ENCODE measurements around the gene PDGFD. TPM values are rescaled to one million over a fixed set of nuclear protein-coding genes. Genes with fewer than 3 reads are reported as not detected.

The PDGFD gene
- total RNA-seq, 1 donor from 2014 or later = 3.4 TPM

- Histone ChIP-seq H3K36me3 (ENCODE audit: control insufficient read depth, insufficient read depth, low read length) (no peaks in the 10 kb centered on the region), H3K4me3 (ENCODE audit: low read depth, low read length) (no peak overlapping the region), H3K27me3 (ENCODE audit: control insufficient read depth, insufficient read depth, low read length) (no peaks in the 10 kb centered on the region)
- no peak for DNase-seq (ENCODE audit: low read depth)
- TF ChIP-seq CTCF (IDR thresholded peaks at IDR 0.05; ENCODE audit: insufficient read depth, low read length, poor library complexity, severe bottlenecking) = no peak
Observed at GRCh38 chr11:104060820-104061219, 103.1 kb downstream of the PDGFD start.

GRCh38 chr11:104060004-104060794 lies 103.7 kb downstream of the PDGFD start:
- no peak for DNase-seq (ENCODE audit: low read depth)
- no peaks in the 10 kb centered on the region for H3K36me3 ChIP-seq (ENCODE audit: control insufficient read depth, insufficient read depth, low read length)
- TF ChIP-seq CTCF (IDR thresholded peaks at IDR 0.05; ENCODE audit: insufficient read depth, low read length, poor library complexity, severe bottlenecking) = no peak
- H3K4me3 ChIP-seq (ENCODE audit: low read depth, low read length) = no peak overlapping the region
- H3K27me3 ChIP-seq (ENCODE audit: control insufficient read depth, insufficient read depth, low read length) = no peaks in the 10 kb centered on the region

GRCh38 chr11:104058680-104059079 lies 105.3 kb downstream of the PDGFD start:
- TF ChIP-seq CTCF (IDR thresholded peaks at IDR 0.05; ENCODE audit: insufficient read depth, low read length, poor library complexity, severe bottlenecking) = no peak
- DNase-seq (ENCODE audit: low read depth) = no peak
- no peaks in the 10 kb centered on the region for H3K27me3 ChIP-seq (ENCODE audit: control insufficient read depth, insufficient read depth, low read length)
- no peaks in the 10 kb centered on the region for H3K36me3 ChIP-seq (ENCODE audit: control insufficient read depth, insufficient read depth, low read length)
- H3K4me3 ChIP-seq (ENCODE audit: low read depth, low read length) = no peak overlapping the region

GRCh38 chr11:104057908-104058307 lies 106.0 kb downstream of the PDGFD start:
- TF ChIP-seq CTCF (IDR thresholded peaks at IDR 0.05; ENCODE audit: insufficient read depth, low read length, poor library complexity, severe bottlenecking) = no peak
- Histone ChIP-seq H3K27me3 (ENCODE audit: control insufficient read depth, insufficient read depth, low read length) (no peaks in the 10 kb centered on the region), H3K36me3 (ENCODE audit: control insufficient read depth, insufficient read depth, low read length) (no peaks in the 10 kb centered on the region), H3K4me3 (ENCODE audit: low read depth, low read length) (no peak overlapping the region)
- no peak for DNase-seq (ENCODE audit: low read depth)

GRCh38 chr11:104055596-104055995 lies 108.4 kb downstream of the PDGFD start:
- DNase-seq (ENCODE audit: low read depth) = no peak
- no peaks in the 10 kb centered on the region for H3K36me3 ChIP-seq (ENCODE audit: control insufficient read depth, insufficient read depth, low read length)
- no peaks in the 10 kb centered on the region for H3K27me3 ChIP-seq (ENCODE audit: control insufficient read depth, insufficient read depth, low read length)
- no peak for TF ChIP-seq CTCF (IDR thresholded peaks at IDR 0.05; ENCODE audit: insufficient read depth, low read length, poor library complexity, severe bottlenecking)
- no peak overlapping the region for H3K4me3 ChIP-seq (ENCODE audit: low read depth, low read length)

Measured in kidney epithelial cell (primary cell).